Breast epithelium (tissue), 3 donors: ENCODE measurements around the gene USP20.

Experiments
- POLR2A ChIP-seq: fragments of 450-650 bp; IDR thresholded peaks from one replicate; pipeline ENCODE4 v1.6.1; 2016; ENCODE audit warnings: antibody characterized with exemption, mild to moderate bottlenecking, moderate library complexity
- POLR2AphosphoS5 ChIP-seq, 3 donors: sonication (generic); formaldehyde crosslinking; IDR thresholded peaks; one replicate each; pipeline ENCODE4 v1.6.1; 2017; ENCODE audit warnings: antibody characterized with exemption in 3 of 3
- TF ChIP-seq, protein P1 (sequence below), 3 donors: fragments of 450-650 bp; IDR thresholded peaks; one replicate each; pipeline ENCODE4 v1.5.1; 2016 to 2017; ENCODE audit warnings: antibody characterized with exemption in 3 of 3, mild to moderate bottlenecking in 3 of 3, moderate library complexity in 3 of 3

DNA sequence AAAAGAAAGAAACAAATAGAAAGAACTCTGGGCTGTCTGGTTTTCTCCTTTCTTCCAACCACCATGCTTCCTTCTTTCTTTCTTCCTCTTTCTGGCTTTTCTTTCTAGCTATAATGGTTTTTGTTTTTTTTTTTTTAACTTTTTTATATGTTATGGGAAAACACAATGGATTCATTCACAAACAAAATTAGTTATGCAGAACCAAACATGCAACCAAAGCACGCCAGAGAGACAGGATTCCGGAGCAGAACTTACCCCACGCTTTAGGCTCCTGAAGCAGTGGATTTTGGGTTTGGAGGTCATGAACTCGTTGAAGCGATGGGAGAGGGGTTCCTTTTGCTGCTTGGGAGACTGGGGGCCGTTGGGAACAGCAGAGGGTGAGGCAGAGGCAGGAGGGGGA lies 88.3 kb downstream of the USP20 start:
- TF ChIP-seq, protein P1, sequence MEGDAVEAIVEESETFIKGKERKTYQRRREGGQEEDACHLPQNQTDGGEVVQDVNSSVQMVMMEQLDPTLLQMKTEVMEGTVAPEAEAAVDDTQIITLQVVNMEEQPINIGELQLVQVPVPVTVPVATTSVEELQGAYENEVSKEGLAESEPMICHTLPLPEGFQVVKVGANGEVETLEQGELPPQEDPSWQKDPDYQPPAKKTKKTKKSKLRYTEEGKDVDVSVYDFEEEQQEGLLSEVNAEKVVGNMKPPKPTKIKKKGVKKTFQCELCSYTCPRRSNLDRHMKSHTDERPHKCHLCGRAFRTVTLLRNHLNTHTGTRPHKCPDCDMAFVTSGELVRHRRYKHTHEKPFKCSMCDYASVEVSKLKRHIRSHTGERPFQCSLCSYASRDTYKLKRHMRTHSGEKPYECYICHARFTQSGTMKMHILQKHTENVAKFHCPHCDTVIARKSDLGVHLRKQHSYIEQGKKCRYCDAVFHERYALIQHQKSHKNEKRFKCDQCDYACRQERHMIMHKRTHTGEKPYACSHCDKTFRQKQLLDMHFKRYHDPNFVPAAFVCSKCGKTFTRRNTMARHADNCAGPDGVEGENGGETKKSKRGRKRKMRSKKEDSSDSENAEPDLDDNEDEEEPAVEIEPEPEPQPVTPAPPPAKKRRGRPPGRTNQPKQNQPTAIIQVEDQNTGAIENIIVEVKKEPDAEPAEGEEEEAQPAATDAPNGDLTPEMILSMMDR (IDR thresholded peaks at IDR 0.05) = no peak
- TF ChIP-seq POLR2AphosphoS5 (IDR thresholded peaks at IDR 0.05) = no peak
- TF ChIP-seq POLR2A = no peak
